Activated CD4-positive, CD25-positive, alpha-beta regulatory T cell treated with anti-CD3 and anti-CD28 coated beads, Interleukin-2, amount 50 U/mL, for 24 hours (primary cell): ENCODE data around the gene SEC16A.

Experiments used
- ATAC-seq, 2 donors: fragments of 150-1000 bp; cut with Tn5 transposase; one replicate each; pipeline ENCODE4 v1.10.0; 2021; ENCODE audit warnings: mild to moderate bottlenecking in 1 of 2, moderate library complexity in 1 of 2

SEC16A gene

DNA sequence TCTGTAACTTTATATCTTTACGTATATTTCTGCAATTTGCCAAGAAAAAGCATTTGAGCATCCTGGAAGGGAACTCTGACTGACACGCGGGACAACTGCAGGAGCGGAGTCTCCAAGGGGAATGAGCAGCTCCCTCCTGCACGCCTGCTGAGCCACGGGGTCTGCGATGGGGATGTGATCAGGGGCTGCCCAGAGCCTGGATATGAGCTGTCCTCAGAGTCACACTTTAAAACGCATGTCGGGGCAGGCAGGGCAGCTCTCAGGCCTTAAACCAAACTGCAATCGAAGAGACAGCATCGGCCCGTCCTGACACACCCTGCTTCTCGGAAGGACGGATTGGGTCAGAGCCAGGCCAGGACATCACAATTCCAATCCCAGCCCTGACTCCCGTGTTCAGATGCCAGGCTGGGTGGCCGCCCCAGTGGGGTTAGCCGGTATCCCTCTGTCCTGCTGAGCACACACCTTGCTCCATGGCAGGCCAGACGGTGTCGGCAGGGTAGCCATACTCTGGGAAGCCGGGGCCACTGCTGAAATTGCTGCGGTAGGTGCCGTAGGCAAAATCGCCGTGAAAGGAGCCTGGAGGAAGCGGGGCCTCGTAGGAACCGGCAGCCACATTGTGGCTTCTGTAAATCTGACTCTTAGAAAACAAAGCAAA lies 17.2 kb downstream of the SEC16A start:
- ATAC-seq, result no peak

DNA sequence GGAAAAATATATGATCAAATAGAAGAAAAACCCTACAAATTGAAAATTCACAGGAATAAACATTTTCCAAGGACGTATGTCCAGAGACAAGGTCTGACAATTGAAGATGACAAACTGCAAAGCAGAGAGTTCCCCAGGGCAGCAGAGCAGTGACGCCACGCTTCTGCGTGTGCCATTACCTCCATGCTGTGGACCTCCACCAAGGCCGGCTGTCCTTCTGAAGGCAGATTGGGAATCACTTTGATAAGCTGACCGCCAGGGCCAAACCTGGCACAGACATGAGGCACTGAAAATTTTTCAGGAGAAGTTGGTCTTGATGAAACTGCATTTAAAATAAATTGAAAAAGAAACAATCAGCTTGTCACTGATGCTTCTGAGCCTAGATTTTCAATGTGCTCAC lies 18.6 kb downstream of the SEC16A start:
- no peak for ATAC-seq

DNA sequence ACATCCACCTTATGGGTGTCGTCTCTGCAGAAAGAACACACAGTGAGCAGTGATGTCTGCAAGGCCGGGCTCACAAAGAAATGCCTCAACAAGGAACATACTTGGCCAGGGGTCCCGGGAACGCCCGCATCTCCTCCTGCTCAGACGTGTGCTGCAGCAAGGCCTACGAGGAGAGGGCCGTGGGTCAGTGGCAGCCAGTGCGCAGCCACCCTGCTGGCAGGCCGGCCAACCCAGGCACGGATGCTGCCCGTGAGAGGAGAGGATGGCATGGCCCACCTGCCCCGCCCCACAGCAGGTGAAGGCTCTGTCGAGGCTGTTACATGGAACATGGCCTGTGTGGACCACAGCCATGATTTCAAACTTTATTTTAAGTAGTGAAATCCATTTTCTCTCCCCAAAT lies 19.3 kb downstream of the SEC16A start:
- no peak for ATAC-seq

DNA sequence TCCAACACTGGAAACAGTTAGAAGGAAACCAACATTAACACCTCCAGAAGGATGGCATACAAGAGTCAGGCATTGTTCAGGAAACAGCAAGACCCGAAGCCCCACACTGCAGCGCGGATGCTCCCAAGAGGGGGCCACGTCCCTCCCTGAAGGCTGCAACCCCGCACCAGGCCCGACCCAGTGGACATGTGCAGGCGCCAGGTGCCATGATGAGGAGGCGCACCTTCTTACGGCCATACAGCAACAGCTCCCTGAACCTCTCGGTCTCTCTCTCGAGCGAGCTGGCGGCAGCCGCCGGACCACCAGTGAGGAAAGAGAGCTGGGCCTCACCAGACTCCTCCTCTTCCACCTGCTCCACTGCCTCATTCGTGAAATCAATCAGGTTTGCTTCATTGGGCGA lies 20.2 kb downstream of the SEC16A start:
- ATAC-seq, result no peak

DNA sequence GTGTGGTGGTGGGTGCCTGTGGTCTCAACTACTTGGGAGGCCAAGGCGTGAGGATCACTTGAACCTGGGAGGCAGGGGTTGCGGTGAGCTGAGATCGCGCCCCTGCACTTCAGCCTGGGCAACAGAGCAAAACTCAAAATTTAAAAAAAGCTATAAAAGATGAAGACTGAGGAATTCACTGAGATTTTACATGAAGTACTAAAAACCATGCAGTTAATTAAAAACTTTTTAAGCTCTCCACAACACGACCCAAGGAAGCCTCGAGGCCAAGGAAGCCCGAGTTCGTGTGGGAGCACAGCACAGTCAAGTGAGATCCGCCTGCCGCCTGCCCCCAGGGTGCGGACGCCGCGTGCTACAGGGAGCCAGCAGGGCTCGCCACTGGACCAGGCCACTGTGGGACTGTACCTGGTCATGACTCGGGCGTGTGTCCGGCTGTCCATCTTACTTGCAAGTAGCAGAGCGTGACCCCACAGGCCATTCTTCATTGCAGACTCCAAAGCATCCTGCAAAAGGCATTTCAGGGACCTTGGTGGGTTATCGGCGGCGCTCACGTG lies 22.0 kb downstream of the SEC16A start:
- no peak for ATAC-seq

DNA sequence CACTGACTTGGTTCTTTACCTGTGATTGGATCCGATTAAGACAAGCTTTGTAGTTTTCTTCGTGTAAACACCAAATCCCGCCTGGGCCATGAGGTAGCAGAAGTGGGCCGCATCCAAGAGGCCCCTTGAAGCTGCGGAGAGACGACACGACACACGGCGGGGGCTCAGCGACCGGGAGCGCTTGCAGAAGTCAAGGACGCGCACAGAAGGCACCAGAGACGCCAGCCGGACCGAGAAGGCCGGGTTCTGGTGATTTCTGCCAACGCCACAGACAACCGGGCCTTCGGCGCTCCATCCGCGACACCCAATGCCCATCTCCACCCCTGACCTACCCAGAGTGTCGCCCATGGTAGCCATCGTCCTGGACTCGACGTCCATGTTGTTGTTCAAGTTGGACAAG lies 23.4 kb downstream of the SEC16A start:
- no peak for ATAC-seq

DNA sequence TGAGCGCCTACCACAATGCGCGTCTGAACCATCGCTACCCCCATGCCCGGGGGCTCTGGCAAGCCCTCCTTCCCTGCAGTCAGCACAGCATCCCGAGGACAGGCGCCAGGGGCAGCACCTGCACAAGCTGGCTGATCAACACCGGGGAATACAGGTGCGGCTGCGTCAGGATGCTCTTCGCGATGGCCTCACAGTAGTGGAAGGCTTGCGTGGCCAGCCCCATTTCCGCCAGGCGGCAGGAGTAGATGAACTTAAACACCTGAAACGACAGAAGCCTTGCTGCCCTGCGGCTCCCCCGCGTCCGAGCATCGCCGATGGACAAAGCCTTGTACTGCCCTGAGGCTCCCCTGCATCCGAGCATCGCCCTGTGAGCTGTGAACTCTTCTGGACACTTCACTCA lies 25.5 kb downstream of the SEC16A start:
- ATAC-seq, result no peak

DNA sequence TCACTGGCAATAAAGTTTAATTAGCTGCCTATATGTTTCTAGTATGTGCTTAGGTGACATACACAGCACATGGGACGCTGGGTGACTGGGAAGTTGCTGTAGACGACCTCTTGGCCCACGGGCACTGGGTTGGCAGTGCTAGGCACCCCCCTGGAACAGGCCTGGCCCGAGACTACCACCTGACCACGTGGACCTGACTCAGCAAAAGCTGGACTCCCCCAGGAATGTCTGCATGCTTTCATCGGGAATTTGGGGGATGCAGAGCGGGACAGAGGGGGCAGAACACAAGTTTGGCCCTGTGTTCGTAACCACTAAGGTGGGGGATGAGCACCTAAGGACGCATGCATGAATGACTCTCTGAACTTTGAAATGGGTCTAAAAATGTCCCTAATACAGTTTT lies 26.6 kb downstream of the SEC16A start:
- no peak for ATAC-seq

DNA sequence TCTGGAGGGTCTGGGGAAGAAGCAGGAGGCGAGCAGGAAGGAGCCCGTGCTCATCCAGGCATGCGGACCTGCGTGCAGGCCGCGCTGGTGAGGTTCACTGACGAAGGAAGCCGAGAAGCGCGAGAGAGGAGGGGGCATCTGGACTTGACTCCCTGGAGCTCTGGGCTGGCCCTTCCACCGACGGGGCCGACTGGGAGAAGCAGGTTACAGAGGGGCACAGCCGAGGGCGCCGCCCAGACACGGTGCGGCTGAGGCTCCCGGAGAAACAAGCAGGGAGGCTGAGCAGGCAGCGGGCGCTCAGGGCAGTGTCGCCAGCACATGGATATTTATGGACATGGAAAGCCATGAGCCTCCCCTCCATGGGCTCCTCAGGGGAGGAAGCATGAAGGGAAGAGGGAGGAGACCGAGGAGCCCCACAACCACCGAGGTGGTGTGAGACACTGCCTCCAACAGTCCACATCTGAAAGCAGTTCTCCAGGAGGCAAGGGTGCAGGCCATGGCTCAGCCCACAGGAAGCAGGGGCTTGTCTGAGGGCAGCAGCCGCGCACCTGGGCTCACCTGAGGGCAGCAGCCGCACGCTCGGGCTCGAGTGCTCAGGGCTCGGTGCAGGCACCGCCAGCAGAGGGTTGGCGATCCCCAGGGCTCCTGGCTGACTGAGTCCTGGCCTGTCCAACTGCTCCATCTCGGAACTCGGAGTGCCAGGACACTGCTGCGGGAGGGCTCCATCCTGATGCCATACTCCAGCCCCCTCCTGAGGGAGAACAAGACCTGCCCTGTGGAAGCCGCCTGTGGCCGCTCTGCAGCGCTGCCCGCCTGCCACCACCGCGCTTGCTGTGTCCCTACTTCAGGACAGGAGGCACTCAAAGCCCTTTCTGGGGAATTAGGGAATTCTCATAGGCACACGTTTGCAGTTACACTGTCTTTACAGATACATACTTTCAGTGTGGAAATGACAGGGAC lies 27.5 kb downstream of the SEC16A start:
- no peak for ATAC-seq

DNA sequence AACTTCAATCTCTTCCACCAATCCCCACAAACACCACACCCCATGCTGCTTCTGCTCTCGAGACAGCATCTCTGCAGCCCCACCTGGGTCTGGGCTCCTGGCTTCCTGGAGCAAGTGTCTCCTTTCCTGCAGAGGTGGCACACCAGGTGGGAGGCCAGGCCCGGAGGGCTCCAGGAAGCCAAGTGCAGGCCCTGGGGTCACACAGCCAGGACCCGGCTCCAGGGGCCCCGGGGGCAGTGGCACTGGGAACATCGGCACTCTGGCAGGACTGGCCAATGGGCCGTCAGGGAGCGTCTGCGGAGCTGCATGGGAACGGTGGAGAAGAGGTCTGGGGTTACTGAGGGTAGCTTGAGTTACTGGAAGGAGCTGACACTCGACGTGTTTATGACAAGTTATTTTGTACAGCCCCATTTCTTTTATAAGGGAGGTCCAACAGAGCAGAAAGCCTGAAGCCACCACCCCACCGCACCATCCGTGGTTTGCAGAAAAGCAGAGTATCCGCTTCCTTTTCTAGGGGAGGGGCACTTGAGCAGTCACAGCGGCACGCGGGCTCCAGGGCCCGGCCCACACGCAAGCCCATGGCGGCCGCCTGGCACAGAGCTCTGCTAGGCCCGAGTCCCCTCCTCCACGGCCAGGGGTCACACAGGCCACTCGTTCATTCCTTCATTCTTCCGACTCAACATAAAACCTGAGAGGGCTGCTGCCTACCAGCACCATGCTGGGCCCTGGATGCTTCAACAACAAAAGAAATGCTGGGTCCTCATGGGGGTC lies 28.6 kb downstream of the SEC16A start:
- no peak for ATAC-seq

DNA sequence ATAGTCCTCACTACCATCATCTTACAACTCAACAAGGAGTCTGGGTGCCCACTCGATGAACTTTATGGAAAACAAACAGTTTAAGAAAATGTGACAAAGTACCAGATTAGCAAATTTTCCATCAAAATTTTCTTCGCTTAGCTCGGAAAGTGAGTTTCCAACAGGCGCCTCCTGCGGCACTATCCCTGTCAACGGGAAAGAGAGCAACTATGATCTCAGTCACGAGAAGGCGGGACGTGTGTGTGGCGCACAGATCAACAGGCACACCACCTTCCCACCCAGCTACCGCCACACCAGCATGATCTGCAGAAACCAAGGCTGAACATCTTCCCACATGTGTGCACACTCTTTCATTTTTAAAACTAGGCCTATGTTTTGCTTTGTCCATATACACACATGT lies 29.5 kb downstream of the SEC16A start:
- no peak for ATAC-seq

DNA sequence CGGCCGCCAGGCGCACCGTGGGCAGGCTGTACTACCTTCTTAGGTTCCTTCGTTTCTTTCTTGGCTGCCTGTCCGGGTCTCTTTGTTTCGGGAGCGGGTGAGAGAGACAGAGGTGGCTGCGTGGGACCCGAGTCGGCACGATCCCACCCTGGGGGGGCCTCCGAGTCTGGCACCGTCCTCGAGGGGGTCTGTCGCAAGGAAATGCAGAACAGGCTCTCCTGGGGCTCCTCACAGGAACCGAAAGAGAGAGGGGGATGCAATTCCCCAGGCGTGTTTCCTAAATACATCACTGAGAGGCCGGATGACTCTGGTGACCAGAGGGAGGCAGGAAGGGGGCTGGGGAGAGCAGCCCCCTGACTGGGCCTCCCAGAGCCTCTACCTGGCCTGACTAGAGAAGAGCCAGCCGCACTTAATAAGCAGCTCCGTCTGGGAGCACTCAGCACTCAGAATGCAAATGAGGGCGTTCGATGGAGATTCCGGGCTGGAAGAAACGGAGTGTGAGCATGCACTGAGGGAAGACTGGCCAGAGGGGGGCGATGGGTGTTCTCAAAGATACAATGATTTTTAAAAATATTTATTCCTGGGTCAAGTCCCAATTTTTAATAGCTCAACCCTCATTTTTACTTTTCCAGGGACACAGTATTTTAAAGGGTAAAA lies 31.5 kb downstream of the SEC16A start:
- ATAC-seq, result no peak

DNA sequence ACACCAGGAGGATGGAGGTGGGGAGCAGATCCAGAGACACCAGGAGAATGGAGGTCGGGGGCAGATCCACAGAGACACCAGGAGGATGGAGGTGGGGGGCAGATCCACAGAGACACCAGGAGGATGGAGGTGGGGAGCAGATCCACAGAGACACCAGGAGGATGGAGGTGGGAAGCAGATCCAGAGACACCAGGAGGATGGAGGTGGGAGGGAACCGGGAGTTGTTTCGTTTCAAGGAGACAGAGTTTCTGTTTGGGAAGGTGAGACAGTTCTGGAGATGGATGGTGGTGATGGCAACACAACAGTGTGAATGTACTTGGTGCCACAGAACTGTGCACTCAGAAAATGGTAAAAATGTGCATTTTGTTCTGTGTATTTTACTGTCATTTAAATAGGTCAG lies 34.2 kb downstream of the SEC16A start:
- ATAC-seq, result no peak

DNA sequence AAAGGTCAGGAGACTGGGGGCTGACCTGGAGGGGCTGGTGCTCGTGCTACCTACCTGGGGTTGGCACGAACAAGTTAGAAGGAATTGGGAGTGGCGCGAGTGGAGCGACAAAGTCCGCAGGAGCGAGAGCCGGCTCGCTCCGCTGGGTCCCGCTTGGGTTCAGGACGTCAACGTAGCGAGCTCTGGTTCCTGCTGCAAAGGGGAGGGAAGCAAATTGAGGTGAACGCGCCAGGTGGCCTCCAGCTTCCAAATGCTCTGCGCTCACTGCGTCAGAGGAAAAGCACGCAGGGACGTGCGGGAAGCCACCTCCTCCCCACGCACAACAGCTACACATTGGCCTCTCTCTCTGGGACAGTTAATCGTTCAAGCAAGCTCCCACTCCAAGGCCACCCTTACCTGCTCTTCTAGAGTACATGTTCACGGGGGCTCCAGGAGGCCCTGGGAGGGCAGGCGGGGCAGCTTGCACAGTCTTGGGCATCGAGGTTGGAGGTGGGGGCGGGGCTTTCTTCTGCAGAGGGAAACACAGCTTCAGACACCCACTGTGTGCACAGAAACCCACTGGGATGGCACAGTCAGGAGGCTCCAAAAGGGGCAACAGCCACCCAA lies 35.6 kb downstream of the SEC16A start:
- no peak for ATAC-seq

DNA sequence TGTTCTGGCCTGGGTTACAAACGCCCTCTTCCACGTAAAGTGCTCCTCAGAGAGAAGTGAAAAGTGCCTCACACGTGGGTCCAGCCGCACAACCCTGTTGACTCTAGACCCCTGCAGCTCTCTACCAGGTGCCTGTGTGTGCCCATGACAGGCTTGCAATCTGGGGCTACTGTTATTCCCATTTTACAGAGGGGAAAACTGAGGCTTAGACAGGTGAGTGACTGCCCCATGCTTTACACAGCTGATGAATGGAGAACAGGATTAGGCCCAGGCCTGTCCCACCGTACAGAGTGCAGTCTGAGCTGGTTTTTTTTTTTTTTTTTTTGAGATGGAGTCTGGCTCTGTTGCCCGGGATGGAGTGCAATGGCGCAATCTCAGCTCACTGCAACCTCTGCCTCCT lies 37.0 kb downstream of the SEC16A start:
- ATAC-seq, result no peak

DNA sequence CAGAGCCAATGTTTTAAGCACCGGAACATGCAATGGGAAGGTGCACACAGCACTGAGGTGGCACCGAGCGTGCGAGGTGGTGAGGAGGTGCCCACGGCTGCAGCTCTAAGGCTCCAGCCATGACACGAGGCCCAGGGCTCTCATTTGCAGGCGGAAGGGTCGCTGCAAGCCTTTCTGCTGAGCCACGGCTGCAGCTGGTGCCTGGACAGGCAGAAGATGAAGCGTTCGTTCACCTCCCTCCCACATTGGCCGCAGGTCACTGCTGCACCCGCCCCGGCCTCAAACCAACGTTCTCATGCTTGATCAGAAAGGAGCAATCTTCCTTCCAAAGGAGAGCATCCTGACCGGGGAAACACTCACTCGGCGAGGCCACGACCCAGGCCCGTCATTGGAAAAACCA lies 38.7 kb downstream of the SEC16A start:
- no peak for ATAC-seq

DNA sequence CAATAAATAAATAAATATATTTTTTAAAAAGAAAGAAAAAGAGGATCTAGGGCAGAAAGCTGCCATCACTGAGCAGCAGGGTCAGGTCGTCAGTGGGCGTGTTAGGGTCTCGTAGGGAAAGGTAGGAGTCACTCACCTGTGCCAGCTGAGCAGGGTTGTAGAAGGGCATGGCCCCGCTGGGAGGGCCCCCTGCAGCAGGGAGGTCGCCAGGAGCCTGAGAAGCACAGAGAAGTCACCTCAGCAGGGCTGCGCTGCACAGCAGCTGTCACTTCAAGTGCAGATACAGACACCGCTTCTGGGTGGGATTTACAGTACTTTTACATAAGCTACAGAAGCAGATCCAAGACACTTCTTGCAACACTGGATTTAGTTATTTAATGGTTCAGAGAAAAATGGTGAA lies 39.2 kb downstream of the SEC16A start:
- no peak for ATAC-seq

DNA sequence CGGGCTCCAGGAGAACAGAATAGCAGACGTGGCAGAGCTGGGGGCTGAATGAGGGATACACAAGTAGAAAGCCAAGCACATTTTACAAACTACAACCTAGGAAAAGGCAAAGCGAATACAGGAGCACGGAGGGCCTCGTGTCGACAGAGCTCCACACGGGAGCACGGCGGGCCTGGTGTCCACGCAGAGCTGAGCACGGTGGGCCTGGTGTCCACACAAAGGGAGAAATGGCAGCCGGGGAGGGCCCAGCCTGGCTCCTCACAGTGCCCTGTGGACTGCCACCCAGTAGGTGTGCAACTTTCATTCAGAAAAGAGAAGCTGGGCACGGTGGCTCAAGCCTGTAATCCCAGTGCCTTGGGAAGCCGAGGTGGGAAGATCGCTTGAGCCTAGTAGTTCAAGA lies 39.8 kb downstream of the SEC16A start:
- ATAC-seq, result no peak

DNA sequence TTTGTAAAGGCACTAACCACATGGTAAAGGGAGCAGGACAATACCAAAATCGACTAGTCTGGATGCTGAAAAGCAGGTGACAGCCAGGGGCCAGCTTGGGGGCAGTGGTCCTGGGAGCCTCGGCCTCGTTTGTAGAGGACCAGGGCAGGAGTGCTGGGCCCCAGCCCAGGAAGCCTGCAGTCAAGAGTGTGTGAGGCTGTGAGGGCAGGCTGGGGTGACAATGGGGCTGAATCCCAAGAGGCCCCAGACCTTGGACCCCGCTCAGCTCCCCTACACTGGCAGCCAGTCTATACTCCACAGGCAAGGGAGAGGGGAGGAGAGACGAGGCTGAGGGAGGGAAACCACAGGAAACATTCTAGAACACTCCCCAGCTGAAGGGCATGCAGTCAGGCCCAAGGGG lies 40.6 kb downstream of the SEC16A start:
- no peak for ATAC-seq

DNA sequence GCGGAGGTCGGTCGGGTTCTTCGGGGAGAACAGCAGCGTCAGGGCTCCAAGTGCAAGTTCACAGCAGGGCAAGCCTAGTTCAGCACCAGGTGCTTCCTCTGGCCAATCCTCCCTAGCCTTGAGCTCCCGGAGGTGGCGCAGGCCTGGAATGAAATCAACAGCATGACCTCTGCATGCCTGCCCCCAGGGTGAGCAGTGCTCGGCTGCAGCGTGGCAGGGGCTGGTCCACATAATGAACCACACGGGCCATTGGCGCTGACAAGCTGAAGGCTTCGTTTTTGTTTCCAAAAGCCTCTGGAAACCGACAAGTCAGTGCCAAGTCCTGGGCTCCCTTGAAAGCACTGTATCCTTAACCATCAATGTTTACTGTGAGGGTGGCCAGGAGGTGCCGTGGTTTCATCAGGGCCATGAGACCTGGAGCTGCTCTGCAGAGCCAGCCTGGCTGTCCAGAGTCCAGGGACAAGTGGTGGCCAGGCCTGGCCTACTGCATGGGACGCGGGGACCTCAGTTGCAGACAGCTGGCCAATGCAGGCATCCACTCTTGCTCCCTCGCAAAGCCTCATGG lies 41.1 kb downstream of the SEC16A start:
- no peak for ATAC-seq

DNA sequence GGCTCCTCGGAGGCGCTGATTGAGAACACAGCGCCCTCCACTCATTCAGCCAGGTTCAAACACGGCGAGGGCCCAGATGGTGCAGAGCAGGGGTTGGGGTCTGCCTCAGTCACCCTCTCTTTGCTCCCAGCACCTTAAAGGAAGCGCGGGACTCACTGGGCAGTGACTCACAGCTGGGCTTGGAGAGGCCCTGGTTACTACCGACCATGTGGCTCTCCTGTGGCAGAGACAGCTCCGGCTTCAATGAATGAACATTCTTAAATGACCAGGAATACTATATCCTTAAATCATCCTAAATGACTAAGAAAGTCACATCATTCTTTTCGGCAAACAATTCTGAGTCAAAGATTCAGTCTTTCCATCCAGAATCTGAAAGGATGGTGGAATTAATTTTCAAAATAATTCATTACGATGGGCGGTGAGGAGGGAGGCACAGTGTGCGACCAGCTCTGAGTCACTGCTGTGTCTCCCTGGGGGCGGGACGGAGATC lies 41.6 kb downstream of the SEC16A start:
- ATAC-seq, result no peak
